HCT116 (cell line): ENCODE data around the gene MED7. TPM values are rescaled to one million over a fixed set of nuclear protein-coding genes. Genes with fewer than 3 reads are reported as not detected.

Experiments
- ATAC-seq: fragments of 200-7000 bp; cut with Tn5 transposase; 2 replicates; pipeline ENCODE4 v1.9.1; 2020; ENCODE audit warnings: mild to moderate bottlenecking, moderate library complexity
- BruUV-seq: library from RNA; stranded (reverse); fragments of 400-500 nt; replicated peaks from 2 replicates; lab custom pipeline; 2021; lab: Mats Ljungman, UMichigan
- CTCF ChIA-PET: fragments of 300-600 bp; sonication (Branson Sonifier 250); formaldehyde crosslinking; loops from one replicate; lab custom pipeline; 2021; ENCODE audit warnings: antibody characterized with exemption; lab: Charles Lee
- POLR2A ChIA-PET: fragments of 300-600, 350-600 bp; sonication (Branson Sonifier 250); formaldehyde crosslinking; loops from one replicate; lab custom pipeline; 2021; ENCODE audit warnings: antibody characterized with exemption; lab: Charles Lee
- RAD21 ChIA-PET, 2 experiments: fragments of 300-600 bp; sonication (Branson Sonifier 250); formaldehyde crosslinking; loops; one replicate each; lab custom pipeline; 2023; ENCODE audit warnings: low total read pairs in 2 of 2; ENCODE audit not compliant: uncharacterized antibody in 2 of 2, unreplicated experiment in 2 of 2, low non-redundant PET in 1 of 2; lab: Charles Lee
- DNase-seq: peaks from one replicate; pipeline ENCODE4 v3.0.0-alpha.2; 2010; ENCODE audit warnings: low read depth, low spot score
- H2AFZ ChIP-seq: fragments of 200-600 bp; shearing (Covaris generic), sonication (generic); 2 replicates; pipeline ENCODE4 v1.6.1; 2017; ENCODE audit warnings: low read depth, mixed run types, mixed read lengths, antibody characterized with exemption, low read length; ENCODE audit not compliant: poor library complexity, severe bottlenecking
- H3K27ac ChIP-seq: 2 replicates; pipeline ENCODE4 v1.5.1; 2012; ENCODE audit warnings: low read depth, low read length
- H3K27me3 ChIP-seq: fragments of 200-600 bp; sonication (generic); 2 replicates; pipeline ENCODE4 v1.6.1; 2016; ENCODE audit warnings: mixed run types, low read length, mixed read lengths; ENCODE audit not compliant: insufficient read depth
- H3K36me3 ChIP-seq, 2 experiments: fragments of 200-500 bp in 1 of 2; fragments of 200-600 bp in 1 of 2; sonication (Bioruptor generic) in 1 of 2; sonication (generic) in 1 of 2; 2 replicates each; pipeline versions ENCODE4 v1.5.1 to v1.6.1; 2014 to 2016; ENCODE audit warnings: low read length in 2 of 2, inconsistent platforms in 1 of 2, mixed read lengths in 1 of 2, mixed run types in 1 of 2; ENCODE audit not compliant: insufficient read depth in 2 of 2, control insufficient read depth in 1 of 2
- H3K4me1 ChIP-seq, 2 experiments: fragments of 200-600 bp in 1 of 2; sonication (generic) in 1 of 2; 2 replicates each; pipeline versions ENCODE4 v1.5.1 to v1.6.1; 2012 to 2017; ENCODE audit warnings: low read length in 2 of 2, inconsistent platforms in 1 of 2, mild to moderate bottlenecking in 1 of 2, mixed read lengths in 1 of 2, mixed run types in 1 of 2, moderate library complexity in 1 of 2; ENCODE audit not compliant: insufficient read depth in 2 of 2, control insufficient read depth in 1 of 2
- H3K4me2 ChIP-seq: fragments of 200-600 bp; sonication (generic); 2 replicates; pipeline ENCODE4 v1.6.1; 2017; ENCODE audit warnings: mixed run types, low read length, mixed read lengths
- H3K4me3 ChIP-seq, 2 experiments: fragments of 200-600 bp in 1 of 2; sonication (generic) in 1 of 2; replicated peaks in 1 of 2; 2 replicates each; pipeline ENCODE4 v1.5.1; 2011 to 2016; ENCODE audit warnings: low read length in 2 of 2, control low read depth in 1 of 2, low read depth in 1 of 2, mild to moderate bottlenecking in 1 of 2, mixed read lengths in 1 of 2, mixed run types in 1 of 2
- H3K79me2 ChIP-seq: fragments of 200-600 bp; sonication (generic); 2 replicates; pipeline ENCODE4 v1.6.1; 2017; ENCODE audit warnings: mild to moderate bottlenecking, mixed run types, low read length, moderate library complexity, mixed read lengths; ENCODE audit not compliant: insufficient read depth
- H3K9ac ChIP-seq: fragments of 200-600 bp; sonication (generic); 2 replicates; pipeline ENCODE4 v1.6.1; 2016; ENCODE audit warnings: low read length, mixed read lengths
- H3K9me2 ChIP-seq: fragments of 200-600 bp; sonication (generic), shearing (Covaris generic); 2 replicates; pipeline ENCODE4 v1.6.1; 2017; ENCODE audit warnings: mixed run types, mild to moderate bottlenecking, moderate library complexity; ENCODE audit not compliant: insufficient read depth
- H3K9me3 ChIP-seq, 2 experiments: fragments of 200-500 bp in 1 of 2; fragments of 200-600 bp in 1 of 2; sonication (Bioruptor generic) in 1 of 2; sonication (generic) in 1 of 2; 2 replicates each; pipeline ENCODE4 v1.6.1; 2014 to 2017; ENCODE audit warnings: low read length in 2 of 2, mixed read lengths in 2 of 2, inconsistent platforms in 1 of 2, low read depth in 1 of 2, mild to moderate bottlenecking in 1 of 2, mixed run types in 1 of 2, moderate library complexity in 1 of 2; ENCODE audit not compliant: control insufficient read depth in 1 of 2, insufficient read depth in 1 of 2
- H4K20me1 ChIP-seq: fragments of 200-600 bp; sonication (generic), shearing (Covaris generic); 2 replicates; pipeline ENCODE4 v1.6.1; 2017; ENCODE audit warnings: mixed run types, mild to moderate bottlenecking, moderate library complexity; ENCODE audit not compliant: insufficient read depth
- CBX3 ChIP-seq: IDR thresholded peaks from 2 replicates; pipeline ENCODE4 v1.6.1; 2012; ENCODE audit warnings: low read depth
- CEBPB ChIP-seq: IDR thresholded peaks from 2 replicates; pipeline ENCODE4 v1.6.1; 2012; ENCODE audit warnings: low read depth
- EGR1 ChIP-seq: IDR thresholded peaks from 2 replicates; pipeline ENCODE4 v1.6.1; 2012; ENCODE audit warnings: low read depth
- EZH2phosphoT487 ChIP-seq: fragments of 200-600 bp; IDR thresholded peaks from 2 replicates; pipeline ENCODE4 v1.6.1; 2018; ENCODE audit warnings: antibody characterized with exemption, borderline replicate concordance
- POLR2A ChIP-seq: IDR thresholded peaks from 2 replicates; pipeline ENCODE4 v1.7.0; 2011; ENCODE audit warnings: borderline replicate concordance; ENCODE audit not compliant: insufficient read depth, insufficient read length; ENCODE audit errors: extremely low read depth
- POLR2AphosphoS5 ChIP-seq: IDR thresholded peaks from 2 replicates; pipeline ENCODE4 v1.6.1; 2011; ENCODE audit warnings: mild to moderate bottlenecking, low read depth, low read length, moderate library complexity
- RAD21 ChIP-seq: IDR thresholded peaks from 2 replicates; pipeline ENCODE4 v1.6.1; 2012; ENCODE audit warnings: low read depth, mild to moderate bottlenecking
- SIN3A ChIP-seq: IDR thresholded peaks from 2 replicates; pipeline ENCODE4 v1.6.1; 2012; ENCODE audit warnings: low read depth
- SP1 ChIP-seq: IDR thresholded peaks from 2 replicates; pipeline ENCODE4 v1.6.1; 2012; ENCODE audit warnings: low read depth
- SRF ChIP-seq: IDR thresholded peaks from 2 replicates; pipeline ENCODE4 v1.6.1; 2012; ENCODE audit warnings: low read depth
- TCF7L2 ChIP-seq: IDR thresholded peaks from 2 replicates; pipeline ENCODE4 v1.7.0; 2011; ENCODE audit warnings: borderline replicate concordance, inconsistent platforms; ENCODE audit not compliant: insufficient read depth, insufficient read length; ENCODE audit errors: extremely low read depth
- YY1 ChIP-seq: IDR thresholded peaks from 2 replicates; pipeline ENCODE4 v1.6.1; 2011; ENCODE audit warnings: low read length, low read depth, moderate library complexity, mild to moderate bottlenecking; ENCODE audit not compliant: insufficient replicate concordance; ENCODE audit errors: extremely low read depth
- ZFX ChIP-seq: fragments of 450-650 bp; IDR thresholded peaks from 2 replicates; pipeline ENCODE4 v1.6.1; 2017
- ZNF274 ChIP-seq: fragments of 200-500 bp; sonication (Bioruptor generic); IDR thresholded peaks from 2 replicates; pipeline ENCODE4 v1.6.1; 2014; ENCODE audit warnings: mild to moderate bottlenecking, low read depth, low read length, inconsistent platforms
- intact Hi-C: fragments of 100-400 bp; cut with micrococcal nuclease; formaldehyde crosslinking; loops from 2 replicates; pipeline ENCODE4 v1.10.0; 2022
- total RNA-seq: library from RNA; stranded (reverse); gene quantifications from one replicate; pipeline ENCODE4 v1.2.1, GENCODE V29; 2021; ENCODE audit not compliant: unreplicated experiment
- TF ChIP-seq, protein P1 (sequence below): IDR thresholded peaks from 2 replicates; pipeline ENCODE4 v1.6.1; 2012
- TF ChIP-seq, protein P2 (sequence below): IDR thresholded peaks from 2 replicates; pipeline ENCODE4 v1.6.1; 2011; ENCODE audit warnings: mild to moderate bottlenecking, low read length, moderate library complexity; ENCODE audit not compliant: insufficient replicate concordance; ENCODE audit errors: extremely low read depth
- TF ChIP-seq, protein P3 (sequence below): IDR thresholded peaks from 2 replicates; pipeline ENCODE4 v1.6.1; 2012
- TF ChIP-seq, protein P4 (sequence below), 3 experiments: fragments of 200-600 bp in 1 of 3; sonication (generic) in 1 of 3; IDR thresholded peaks in 2 of 3; conservative IDR thresholded peaks in 1 of 3; 2 replicates each; pipeline ENCODE4 v1.5.1; 2012 to 2017; ENCODE audit warnings: low read depth in 2 of 3, low read length in 2 of 3, antibody characterized with exemption in 1 of 3, borderline replicate concordance in 1 of 3, control low read depth in 1 of 3, mild to moderate bottlenecking in 1 of 3, mixed read lengths in 1 of 3, mixed run types in 1 of 3, moderate library complexity in 1 of 3; ENCODE audit not compliant: insufficient read depth in 1 of 3

The MED7 gene
- total RNA-seq, 1 experiment from 2014 or later: 9.1 TPM

DNA sequence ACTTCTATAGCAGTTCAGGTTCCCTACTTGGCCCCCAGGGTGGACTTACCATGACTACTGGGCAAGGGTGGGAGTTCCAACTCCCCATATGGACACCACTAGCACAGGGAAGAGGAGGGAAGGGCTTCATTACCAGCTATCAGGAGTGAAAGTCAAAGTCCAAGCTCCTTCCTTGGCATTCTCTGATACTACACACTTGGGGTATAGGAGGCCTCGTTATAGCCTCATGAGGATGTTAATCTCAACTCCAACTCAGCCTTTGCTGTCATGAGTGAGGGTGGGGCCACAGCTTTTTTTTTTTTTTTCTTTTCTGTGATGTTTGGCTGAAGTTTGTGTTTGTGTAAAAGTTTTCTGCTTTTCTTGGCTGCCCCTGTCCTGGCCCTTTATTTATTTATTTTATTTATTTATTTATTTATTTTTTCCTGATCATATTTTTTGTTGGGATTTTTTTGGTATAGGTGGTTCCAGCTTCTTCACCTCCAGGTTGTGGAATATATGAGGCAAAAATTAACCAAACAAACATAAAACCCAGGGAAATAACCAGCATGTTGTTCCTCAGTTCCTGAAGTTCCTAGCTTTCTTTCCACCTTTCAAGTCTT is 14.7 kb upstream of the MED7 start:
- Histone ChIP-seq H2AFZ (no peak overlapping the region), H3K27me3 (peaks cover 9% of the 10 kb centered on the region; the same call in 1 of the 2 replicates), H3K27ac (no peak overlapping the region), H3K9me2 (no peaks in the 10 kb centered on the region), H3K4me1 (no peaks in the 10 kb centered on the region), H3K79me2 (no peaks in the 10 kb centered on the region), H3K9ac (no peak overlapping the region), H3K36me3 (no peaks in the 10 kb centered on the region), H3K9me3 (no peaks in the 10 kb centered on the region), H3K4me2 (no peak overlapping the region), H3K4me3 (no peak overlapping the region), H4K20me1 (no peaks in the 10 kb centered on the region)
- ATAC-seq (no peak), DNase-seq (no peak)
- intact Hi-C loops: no loop called here
- POLR2A ChIA-PET: no interaction called here
- no TSS peak for BruUV-seq
- no peak for TF ChIP-seq TCF7L2
- no peak for TF ChIP-seq SIN3A
- no peak for TF ChIP-seq ZNF274
- TF ChIP-seq RAD21: no peak
- TF ChIP-seq, protein P1, sequence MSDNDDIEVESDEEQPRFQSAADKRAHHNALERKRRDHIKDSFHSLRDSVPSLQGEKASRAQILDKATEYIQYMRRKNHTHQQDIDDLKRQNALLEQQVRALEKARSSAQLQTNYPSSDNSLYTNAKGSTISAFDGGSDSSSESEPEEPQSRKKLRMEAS: no peak
- TF ChIP-seq, protein P2, sequence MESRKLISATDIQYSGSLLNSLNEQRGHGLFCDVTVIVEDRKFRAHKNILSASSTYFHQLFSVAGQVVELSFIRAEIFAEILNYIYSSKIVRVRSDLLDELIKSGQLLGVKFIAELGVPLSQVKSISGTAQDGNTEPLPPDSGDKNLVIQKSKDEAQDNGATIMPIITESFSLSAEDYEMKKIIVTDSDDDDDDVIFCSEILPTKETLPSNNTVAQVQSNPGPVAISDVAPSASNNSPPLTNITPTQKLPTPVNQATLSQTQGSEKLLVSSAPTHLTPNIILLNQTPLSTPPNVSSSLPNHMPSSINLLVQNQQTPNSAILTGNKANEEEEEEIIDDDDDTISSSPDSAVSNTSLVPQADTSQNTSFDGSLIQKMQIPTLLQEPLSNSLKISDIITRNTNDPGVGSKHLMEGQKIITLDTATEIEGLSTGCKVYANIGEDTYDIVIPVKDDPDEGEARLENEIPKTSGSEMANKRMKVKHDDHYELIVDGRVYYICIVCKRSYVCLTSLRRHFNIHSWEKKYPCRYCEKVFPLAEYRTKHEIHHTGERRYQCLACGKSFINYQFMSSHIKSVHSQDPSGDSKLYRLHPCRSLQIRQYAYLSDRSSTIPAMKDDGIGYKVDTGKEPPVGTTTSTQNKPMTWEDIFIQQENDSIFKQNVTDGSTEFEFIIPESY: no peak
- TF ChIP-seq, protein P3, sequence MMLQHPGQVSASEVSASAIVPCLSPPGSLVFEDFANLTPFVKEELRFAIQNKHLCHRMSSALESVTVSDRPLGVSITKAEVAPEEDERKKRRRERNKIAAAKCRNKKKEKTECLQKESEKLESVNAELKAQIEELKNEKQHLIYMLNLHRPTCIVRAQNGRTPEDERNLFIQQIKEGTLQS: no peak
- TF ChIP-seq POLR2AphosphoS5: no peak
- TF ChIP-seq SRF: no peak
- TF ChIP-seq ZFX: no peak
- no peak for TF ChIP-seq SP1
- TF ChIP-seq CEBPB: no peak
- TF ChIP-seq POLR2A: no peak
- TF ChIP-seq CBX3: no peak
- TF ChIP-seq YY1: no peak
- TF ChIP-seq, protein P4, sequence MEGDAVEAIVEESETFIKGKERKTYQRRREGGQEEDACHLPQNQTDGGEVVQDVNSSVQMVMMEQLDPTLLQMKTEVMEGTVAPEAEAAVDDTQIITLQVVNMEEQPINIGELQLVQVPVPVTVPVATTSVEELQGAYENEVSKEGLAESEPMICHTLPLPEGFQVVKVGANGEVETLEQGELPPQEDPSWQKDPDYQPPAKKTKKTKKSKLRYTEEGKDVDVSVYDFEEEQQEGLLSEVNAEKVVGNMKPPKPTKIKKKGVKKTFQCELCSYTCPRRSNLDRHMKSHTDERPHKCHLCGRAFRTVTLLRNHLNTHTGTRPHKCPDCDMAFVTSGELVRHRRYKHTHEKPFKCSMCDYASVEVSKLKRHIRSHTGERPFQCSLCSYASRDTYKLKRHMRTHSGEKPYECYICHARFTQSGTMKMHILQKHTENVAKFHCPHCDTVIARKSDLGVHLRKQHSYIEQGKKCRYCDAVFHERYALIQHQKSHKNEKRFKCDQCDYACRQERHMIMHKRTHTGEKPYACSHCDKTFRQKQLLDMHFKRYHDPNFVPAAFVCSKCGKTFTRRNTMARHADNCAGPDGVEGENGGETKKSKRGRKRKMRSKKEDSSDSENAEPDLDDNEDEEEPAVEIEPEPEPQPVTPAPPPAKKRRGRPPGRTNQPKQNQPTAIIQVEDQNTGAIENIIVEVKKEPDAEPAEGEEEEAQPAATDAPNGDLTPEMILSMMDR (IDR thresholded peaks at IDR 0.05 in 2 of 3, conservative IDR thresholded peaks at IDR 0.05 in 1 of 3; ENCODE audit: borderline replicate concordance in 1 of 3, insufficient read depth in 1 of 3, low read depth in 2 of 3, low read length in 2 of 3): no peak
- no peak for TF ChIP-seq EZH2phosphoT487
- no peak for TF ChIP-seq EGR1
- RAD21 ChIA-PET: no interaction called here
- CTCF ChIA-PET: no interaction called here
